ENCODE measurements around the gene SRRT.
"Not testable (repeated sequence)": the region's sequence is repeated elsewhere in the genome, so short reads cannot be mapped to it uniquely, and the experiment has no call there.

SRRT gene

GRCh38 chr7:100852048-100852872 lies 22.6 kb upstream of the SRRT start, which contains the start of gene SLC12A9:
SLC12A9 (plus strand) TSS chr7:100852713; CDS start chr7:100854198, 1,485 bp downstream.
- 0 out of 2 replicates have a peak, but pooled peaks cover 2% of the 10 kb centered on the region for H3K4me1 ChIP-seq
- peak within 1 kb of the TSS; percentile 78 for H3K4me3 ChIP-seq (ENCODE audit: low read depth, low read length)
- no peaks in the 10 kb centered on the region for H3K36me3 ChIP-seq
- peak; percentile 97 for DNase-seq
- H3K9me3 ChIP-seq: no peaks in the 10 kb centered on the region
- no peaks in the 10 kb centered on the region for H3K27me3 ChIP-seq
- TF ChIP-seq CTCF (IDR thresholded peaks at IDR 0.05; ENCODE audit: low read depth, low read length): peak; percentile 89

- 0 out of 2 replicates have a peak, but pooled peaks cover 2% of the 10 kb centered on the region for H3K4me1 ChIP-seq
- H3K36me3 ChIP-seq: no peaks in the 10 kb centered on the region
- H3K9me3 ChIP-seq: no peaks in the 10 kb centered on the region
- H3K27me3 ChIP-seq: no peaks in the 10 kb centered on the region
- H3K4me3 ChIP-seq (ENCODE audit: low read depth, low read length): no peak overlapping the region
- no peak for TF ChIP-seq CTCF (IDR thresholded peaks at IDR 0.05; ENCODE audit: low read depth, low read length)
- DNase-seq: no peak
These were observed 20.6 kb upstream of the SRRT start for GRCh38 chr7:100854146-100854895.

GRCh38 chr7:100854899-100855298 lies 20.0 kb upstream of the SRRT start:
- not testable (repeated sequence) for H3K27me3 ChIP-seq; H3K36me3 ChIP-seq; H3K4me1 ChIP-seq; H3K4me3 ChIP-seq (ENCODE audit: low read depth, low read length); H3K9me3 ChIP-seq; DNase-seq

- no peaks in the 10 kb centered on the region for H3K27me3 ChIP-seq
- no peaks in the 10 kb centered on the region for H3K9me3 ChIP-seq
- DNase-seq: no peak
- TF ChIP-seq CTCF (IDR thresholded peaks at IDR 0.05; ENCODE audit: low read depth, low read length): no peak
- H3K4me1 ChIP-seq: peaks cover 8% of the 10 kb centered on the region; the same call in 1 of the 2 replicates
- no peak overlapping the region for H3K4me3 ChIP-seq (ENCODE audit: low read depth, low read length)
- peaks cover 6% of the 10 kb centered on the region for H3K36me3 ChIP-seq
These were observed 19.4 kb upstream of the SRRT start for GRCh38 chr7:100855515-100855914.

DNA sequence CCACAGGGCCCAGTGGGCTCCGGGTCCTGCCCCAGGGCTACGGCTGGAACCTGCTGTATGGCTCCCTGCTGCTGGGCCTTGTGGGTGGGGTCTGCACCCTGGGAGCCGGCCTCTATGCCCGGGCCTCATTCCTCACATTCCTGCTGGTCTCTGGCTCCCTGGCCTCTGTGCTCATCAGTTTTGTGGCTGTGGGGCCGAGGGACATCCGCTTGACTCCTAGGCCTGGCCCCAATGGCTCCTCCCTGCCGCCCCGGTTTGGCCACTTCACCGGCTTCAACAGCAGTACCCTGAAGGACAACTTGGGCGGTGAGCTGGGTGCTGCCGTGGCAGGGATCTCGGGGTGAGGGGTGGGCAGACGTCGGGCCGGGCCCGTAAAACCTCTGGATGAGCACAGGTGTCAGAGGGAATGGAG lies 18.0 kb upstream of the SRRT start:
- no peaks in the 10 kb centered on the region for H3K27me3 ChIP-seq
- DNase-seq: no peak
- no peak for TF ChIP-seq CTCF (IDR thresholded peaks at IDR 0.05; ENCODE audit: low read depth, low read length)
- no peak overlapping the region for H3K4me3 ChIP-seq (ENCODE audit: low read depth, low read length)
- peaks cover 11% of the 10 kb centered on the region for H3K36me3 ChIP-seq
- peaks cover 7% of the 10 kb centered on the region; the same call in 1 of the 2 replicates for H3K4me1 ChIP-seq
- H3K9me3 ChIP-seq: no peaks in the 10 kb centered on the region

DNA sequence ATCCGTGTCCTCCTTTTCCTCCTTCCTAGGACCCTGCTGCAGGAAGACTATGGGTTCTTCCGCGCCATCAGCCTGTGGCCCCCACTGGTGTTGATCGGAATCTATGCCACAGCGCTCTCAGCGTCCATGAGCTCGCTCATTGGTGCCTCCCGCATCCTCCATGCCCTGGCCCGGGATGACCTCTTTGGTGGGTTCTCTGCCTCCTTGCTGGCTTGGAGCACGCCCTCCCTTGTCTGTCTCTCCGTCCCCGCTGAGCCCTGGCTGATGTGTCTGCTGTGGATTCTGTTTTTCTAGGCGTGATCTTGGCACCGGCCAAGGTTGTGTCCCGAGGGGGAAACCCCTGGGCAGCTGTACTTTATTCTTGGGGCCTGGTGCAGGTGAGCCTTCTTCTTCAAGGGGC lies 15.0 kb upstream of the SRRT start:
- TF ChIP-seq CTCF (IDR thresholded peaks at IDR 0.05; ENCODE audit: low read depth, low read length): no peak
- H3K27me3 ChIP-seq: no peaks in the 10 kb centered on the region
- H3K36me3 ChIP-seq: peaks cover 11% of the 10 kb centered on the region
- DNase-seq: peak; percentile 44
- H3K9me3 ChIP-seq: no peaks in the 10 kb centered on the region
- H3K4me1 ChIP-seq: peaks cover 11% of the 10 kb centered on the region
- no peak overlapping the region for H3K4me3 ChIP-seq (ENCODE audit: low read depth, low read length)

Measured in BE2C (cell line).